HG02571 (cell line): ENCODE measurements around the gene FHIP1A.

ENCODE experiments used
- ATAC-seq: cut with Tn5 transposase; IDR thresholded peaks from one replicate; pipeline ENCODE4 v1.9.1; 2021; ENCODE audit warnings: mild to moderate bottlenecking, moderate library complexity; ENCODE audit not compliant: unreplicated experiment

FHIP1A gene

GRCh38 chr4:151455212-151455611 is 46.2 kb downstream of the FHIP1A start:
- no peak for ATAC-seq

GRCh38 chr4:151458148-151458547 is 49.2 kb downstream of the FHIP1A start:
- ATAC-seq = no peak
